Prostate gland (tissue), 2 donors: ENCODE data around the gene PIF1.

Source experiments
- POLR2A ChIP-seq: fragments of 450-650 bp; IDR thresholded peaks from one replicate; pipeline ENCODE4 v1.6.1; 2016; ENCODE audit warnings: antibody characterized with exemption, mild to moderate bottlenecking
- POLR2AphosphoS5 ChIP-seq: sonication (generic); formaldehyde crosslinking; IDR thresholded peaks from one replicate; pipeline ENCODE4 v1.6.1; 2017; ENCODE audit warnings: antibody characterized with exemption
- TF ChIP-seq, protein P1 (sequence below), 4 experiments: fragments of 200-600 bp in 2 of 4; fragments of 450-650 bp in 2 of 4; sonication (generic) in 2 of 4; IDR thresholded peaks; 1 replicate in 3 of 4; 2 replicates in 1 of 4; pipeline ENCODE4 v1.5.1; 2016 to 2019; ENCODE audit warnings: antibody characterized with exemption in 4 of 4, mild to moderate bottlenecking in 2 of 4, moderate library complexity in 2 of 4

DNA sequence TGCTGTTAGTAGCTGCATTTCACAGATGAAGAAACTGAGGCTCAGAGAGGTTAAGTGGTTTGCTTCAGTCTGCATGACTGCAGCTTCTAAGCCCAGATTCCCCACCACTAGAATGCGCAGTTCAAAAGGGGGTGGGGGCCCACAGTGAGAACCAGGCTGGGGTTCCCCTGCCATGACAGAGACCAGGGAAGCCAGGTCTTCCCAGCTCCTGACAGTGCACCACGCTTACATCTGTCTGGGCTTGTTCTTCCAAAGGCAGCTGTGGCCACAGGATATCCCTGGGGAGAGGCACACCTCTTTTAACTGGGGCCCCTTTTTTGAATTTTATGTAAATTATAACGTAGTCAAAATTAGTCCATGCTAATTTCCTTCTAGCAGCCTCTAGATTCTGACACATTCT is 21.6 kb upstream of the PIF1 start:
- TF ChIP-seq POLR2AphosphoS5 (no peak), POLR2A (no peak)
- TF ChIP-seq, protein P1, sequence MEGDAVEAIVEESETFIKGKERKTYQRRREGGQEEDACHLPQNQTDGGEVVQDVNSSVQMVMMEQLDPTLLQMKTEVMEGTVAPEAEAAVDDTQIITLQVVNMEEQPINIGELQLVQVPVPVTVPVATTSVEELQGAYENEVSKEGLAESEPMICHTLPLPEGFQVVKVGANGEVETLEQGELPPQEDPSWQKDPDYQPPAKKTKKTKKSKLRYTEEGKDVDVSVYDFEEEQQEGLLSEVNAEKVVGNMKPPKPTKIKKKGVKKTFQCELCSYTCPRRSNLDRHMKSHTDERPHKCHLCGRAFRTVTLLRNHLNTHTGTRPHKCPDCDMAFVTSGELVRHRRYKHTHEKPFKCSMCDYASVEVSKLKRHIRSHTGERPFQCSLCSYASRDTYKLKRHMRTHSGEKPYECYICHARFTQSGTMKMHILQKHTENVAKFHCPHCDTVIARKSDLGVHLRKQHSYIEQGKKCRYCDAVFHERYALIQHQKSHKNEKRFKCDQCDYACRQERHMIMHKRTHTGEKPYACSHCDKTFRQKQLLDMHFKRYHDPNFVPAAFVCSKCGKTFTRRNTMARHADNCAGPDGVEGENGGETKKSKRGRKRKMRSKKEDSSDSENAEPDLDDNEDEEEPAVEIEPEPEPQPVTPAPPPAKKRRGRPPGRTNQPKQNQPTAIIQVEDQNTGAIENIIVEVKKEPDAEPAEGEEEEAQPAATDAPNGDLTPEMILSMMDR (IDR thresholded peaks at IDR 0.05): no peak
